Osteoblast (primary cell): ENCODE data around the gene YPEL4. TPM values are rescaled to one million over a fixed set of nuclear protein-coding genes. Genes with fewer than 3 reads are reported as not detected.

Source experiments
- DNase-seq: peaks from one replicate; pipeline ENCODE4 v3.0.0; 2011; ENCODE audit warnings: low spot score, mixed read lengths; ENCODE audit not compliant: insufficient read length; ENCODE audit errors: missing footprints
- H2AFZ ChIP-seq: 2 replicates; pipeline ENCODE4 v1.6.0; 2011; ENCODE audit warnings: mild to moderate bottlenecking, low read length
- H3K27ac ChIP-seq: 2 replicates; pipeline ENCODE4 v1.5.1; 2011; ENCODE audit warnings: mild to moderate bottlenecking, low read depth, low read length, moderate library complexity
- H3K27me3 ChIP-seq: 2 replicates; pipeline ENCODE4 v1.6.0; 2012; ENCODE audit warnings: mild to moderate bottlenecking, control low read depth, inconsistent platforms, low read length, moderate library complexity; ENCODE audit not compliant: insufficient read depth
- H3K36me3 ChIP-seq: 2 replicates; pipeline ENCODE4 v1.5.1; 2011; ENCODE audit warnings: mild to moderate bottlenecking, low read length, control low read depth, moderate library complexity; ENCODE audit not compliant: insufficient read depth
- H3K4me1 ChIP-seq: 2 replicates; pipeline ENCODE4 v1.5.1; 2011; ENCODE audit warnings: mild to moderate bottlenecking, low read length, control low read depth, moderate library complexity; ENCODE audit not compliant: insufficient read depth
- H3K4me2 ChIP-seq: 2 replicates; pipeline ENCODE4 v1.6.0; 2011; ENCODE audit warnings: mild to moderate bottlenecking, low read length; ENCODE audit not compliant: insufficient read depth
- H3K4me3 ChIP-seq: fragments of 200-600 bp; sonication (generic); 3 replicates; pipeline ENCODE4 v1.5.1; 2012; ENCODE audit warnings: mild to moderate bottlenecking, low read length, inconsistent platforms; ENCODE audit not compliant: insufficient read depth
- H3K79me2 ChIP-seq: 2 replicates; pipeline ENCODE4 v1.6.0; 2012; ENCODE audit warnings: mild to moderate bottlenecking, low read length, control low read depth, inconsistent platforms; ENCODE audit not compliant: insufficient read depth
- H3K9me3 ChIP-seq: 2 replicates; pipeline ENCODE4 v1.5.1; 2011; ENCODE audit warnings: low read depth, low read length, control low read depth
- H4K20me1 ChIP-seq: 2 replicates; pipeline ENCODE4 v1.6.0; 2012; ENCODE audit warnings: mild to moderate bottlenecking, low read length, control low read depth; ENCODE audit not compliant: insufficient read depth
- CTCF ChIP-seq: IDR thresholded peaks from 2 replicates; pipeline ENCODE4 v1.5.1; 2011; ENCODE audit warnings: mild to moderate bottlenecking, low read depth, low read length, moderate library complexity; ENCODE audit errors: extremely low read depth
- total RNA-seq: library from RNA; depleted of rRNA; stranded (reverse); fragments of >200 nt; gene quantifications from 2 replicates; pipeline ENCODE4 v1.2.3, GENCODE V29; 2012

Gene YPEL4
- total RNA-seq, 1 donor, result 0.72 TPM

GRCh38 chr11:57610170-57610569 lies 39.5 kb downstream of the YPEL4 start:
- no peaks in the 10 kb centered on the region for H3K9me3 ChIP-seq
- TF ChIP-seq CTCF, result no peak
- no peaks in the 10 kb centered on the region for H3K4me1 ChIP-seq
- no peaks in the 10 kb centered on the region for H3K79me2 ChIP-seq
- H2AFZ ChIP-seq, result no peak overlapping the region
- H3K4me3 ChIP-seq, result no peak overlapping the region
- no peak for DNase-seq
- no peak overlapping the region for H3K4me2 ChIP-seq
- peaks cover 4% of the 10 kb centered on the region for H3K36me3 ChIP-seq
- H3K27ac ChIP-seq, result no peak overlapping the region
- no peaks in the 10 kb centered on the region for H4K20me1 ChIP-seq
- no peaks in the 10 kb centered on the region for H3K27me3 ChIP-seq

GRCh38 chr11:57605028-57605420 lies 44.7 kb downstream of the YPEL4 start:
- H3K9me3 ChIP-seq, result no peaks in the 10 kb centered on the region
- H3K36me3 ChIP-seq, result peaks cover 4% of the 10 kb centered on the region
- H3K27me3 ChIP-seq, result no peaks in the 10 kb centered on the region
- no peaks in the 10 kb centered on the region for H3K79me2 ChIP-seq
- H4K20me1 ChIP-seq, result no peaks in the 10 kb centered on the region
- H2AFZ ChIP-seq, result no peak overlapping the region
- TF ChIP-seq CTCF, result no peak
- DNase-seq, result no peak
- no peaks in the 10 kb centered on the region for H3K4me1 ChIP-seq
- no peak overlapping the region for H3K27ac ChIP-seq
- no peak overlapping the region for H3K4me3 ChIP-seq
- no peak overlapping the region for H3K4me2 ChIP-seq

- H3K4me1 ChIP-seq, result peaks cover under 1% of the 10 kb centered on the region
- H3K4me3 ChIP-seq, result no peak overlapping the region
- no peaks in the 10 kb centered on the region for H4K20me1 ChIP-seq
- no peaks in the 10 kb centered on the region for H3K79me2 ChIP-seq
- H3K9me3 ChIP-seq, result no peaks in the 10 kb centered on the region
- H3K27ac ChIP-seq, result no peak overlapping the region
- no peak for DNase-seq
- no peak overlapping the region for H2AFZ ChIP-seq
- H3K36me3 ChIP-seq, result peaks cover 4% of the 10 kb centered on the region
- no peaks in the 10 kb centered on the region for H3K27me3 ChIP-seq
- TF ChIP-seq CTCF, result no peak
- no peak overlapping the region for H3K4me2 ChIP-seq
These were observed 45.2 kb downstream of the YPEL4 start for GRCh38 chr11:57604296-57605027.

- no peak for DNase-seq
- Histone ChIP-seq H2AFZ (no peak overlapping the region), H3K4me1 (peaks cover 18% of the 10 kb centered on the region), H3K79me2 (no peaks in the 10 kb centered on the region), H3K4me3 (no peak overlapping the region), H3K36me3 (peaks cover 3% of the 10 kb centered on the region), H3K27me3 (no peaks in the 10 kb centered on the region), H3K4me2 (no peak overlapping the region), H3K27ac (no peak overlapping the region), H3K9me3 (no peaks in the 10 kb centered on the region), H4K20me1 (no peaks in the 10 kb centered on the region)
- TF ChIP-seq CTCF, result no peak
These were observed 48.4 kb downstream of the YPEL4 start for GRCh38 chr11:57601297-57601696.
